Loucy (cell line): ENCODE data around the gene TPRG1L.
A peak's percentile ranks its signal among the peaks of the same experiment; 100 is the strongest.

Source experiments
- H2AFZ ChIP-seq: fragments of 200-600 bp; sonication (generic); 2 replicates; pipeline ENCODE4 v1.6.0; 2016; ENCODE audit warnings: antibody characterized with exemption, mild to moderate bottlenecking, low read length, moderate library complexity
- H3F3A ChIP-seq: fragments of 200-600 bp; 2 replicates; pipeline ENCODE4 v1.6.0; 2016; ENCODE audit warnings: antibody characterized with exemption, low read depth, mild to moderate bottlenecking
- H3K27me3 ChIP-seq: fragments of 200-600 bp; sonication (generic); 2 replicates; pipeline ENCODE4 v1.6.1; 2014; ENCODE audit warnings: low read length, mild to moderate bottlenecking; ENCODE audit not compliant: insufficient read depth, poor library complexity, severe bottlenecking
- H3K36me3 ChIP-seq: fragments of 200-600 bp; sonication (generic); 2 replicates; pipeline ENCODE4 v1.6.1; 2016; ENCODE audit warnings: low read length; ENCODE audit not compliant: insufficient read depth
- H3K4me1 ChIP-seq: fragments of 200-600 bp; sonication (generic); 2 replicates; pipeline ENCODE4 v1.5.1; 2014; ENCODE audit warnings: low read length, mild to moderate bottlenecking; ENCODE audit not compliant: insufficient read depth, poor library complexity, severe bottlenecking
- H3K4me2 ChIP-seq: fragments of 200-600 bp; sonication (generic); 2 replicates; pipeline ENCODE4 v1.6.0; 2014; ENCODE audit warnings: antibody characterized with exemption, low read length, low read depth, mild to moderate bottlenecking; ENCODE audit not compliant: poor library complexity, severe bottlenecking
- H3K4me3 ChIP-seq: fragments of 200-600 bp; sonication (generic); 2 replicates; pipeline ENCODE4 v1.5.1; 2014; ENCODE audit warnings: low read length, mild to moderate bottlenecking, mixed read lengths; ENCODE audit not compliant: poor library complexity, severe bottlenecking
- H3K79me2 ChIP-seq: fragments of 200-600 bp; sonication (generic); 2 replicates; pipeline ENCODE4 v1.6.1; 2014; ENCODE audit warnings: low read length; ENCODE audit not compliant: insufficient read depth
- H3K9ac ChIP-seq: fragments of 200-600 bp; sonication (generic); 2 replicates; pipeline ENCODE4 v1.6.0; 2014; ENCODE audit warnings: mild to moderate bottlenecking, low read depth, low read length, moderate library complexity; ENCODE audit not compliant: poor library complexity, severe bottlenecking
- H3K9me2 ChIP-seq: fragments of 200-600 bp; sonication (generic); replicated peaks from 2 replicates; pipeline ENCODE4 v1.6.1; 2016; ENCODE audit warnings: low read depth, low read length, mixed read lengths
- H3K9me3 ChIP-seq: fragments of 200-600 bp; sonication (generic); 2 replicates; pipeline ENCODE4 v1.6.1; 2014; ENCODE audit warnings: mild to moderate bottlenecking, antibody characterized with exemption, low read length, low read depth; ENCODE audit not compliant: insufficient read depth
- H4K20me1 ChIP-seq: fragments of 200-600 bp; sonication (generic); 2 replicates; pipeline ENCODE4 v1.6.0; 2014; ENCODE audit warnings: antibody characterized with exemption, low read length, mild to moderate bottlenecking; ENCODE audit not compliant: insufficient read depth, poor library complexity, severe bottlenecking
- CTCF ChIP-seq: fragments of 200-600 bp; sonication (generic); conservative IDR thresholded peaks from 2 replicates; pipeline ENCODE4 v1.5.1; 2014; ENCODE audit warnings: mild to moderate bottlenecking, antibody characterized with exemption, low read length
- EZH2phosphoT487 ChIP-seq: fragments of 200-600 bp; IDR thresholded peaks from 2 replicates; pipeline ENCODE4 v1.6.1; 2018; ENCODE audit warnings: antibody characterized with exemption, mild to moderate bottlenecking, moderate library complexity, borderline replicate concordance

The TPRG1L gene

DNA sequence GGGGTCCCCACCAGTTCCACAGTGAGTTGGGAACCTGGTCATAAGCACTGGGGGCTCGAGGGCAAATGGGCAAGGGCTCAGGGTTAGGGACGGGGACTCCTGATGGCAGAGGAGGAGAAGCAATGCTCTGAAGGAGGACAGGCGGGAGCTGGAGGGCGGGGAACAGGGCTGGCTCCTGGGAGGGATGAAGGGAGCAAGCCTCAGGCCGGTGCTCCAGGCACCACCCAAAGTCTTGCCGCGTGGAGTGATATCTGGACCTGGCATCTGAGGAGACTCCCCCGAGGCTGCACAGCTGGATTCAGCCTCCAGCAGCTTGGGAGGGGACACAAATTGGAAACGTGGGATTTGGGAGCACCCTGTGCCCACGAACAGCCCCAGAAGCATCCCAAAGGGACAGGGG lies 24.5 kb upstream of the TPRG1L start:
- H3K9me3 ChIP-seq = no peaks in the 10 kb centered on the region
- H2AFZ ChIP-seq = no peak overlapping the region
- H3K9ac ChIP-seq = peak overlapping the region; percentile 72
- no peaks in the 10 kb centered on the region for H3K27me3 ChIP-seq
- H3K4me3 ChIP-seq = no peak overlapping the region
- H3K36me3 ChIP-seq = no peaks in the 10 kb centered on the region
- peaks cover 38% of the 10 kb centered on the region for H3K4me1 ChIP-seq
- peak overlapping the region; percentile 54 for H3K4me2 ChIP-seq
- H4K20me1 ChIP-seq = no peaks in the 10 kb centered on the region
- TF ChIP-seq CTCF (no peak), EZH2phosphoT487 (no peak)
- no peaks in the 10 kb centered on the region for H3K9me2 ChIP-seq
- peaks cover 26% of the 10 kb centered on the region; the same call in 1 of the 2 replicates for H3K79me2 ChIP-seq
- H3F3A ChIP-seq = no peaks in the 10 kb centered on the region

- Histone ChIP-seq H2AFZ (no peak overlapping the region), H3K4me1 (peaks cover 37% of the 10 kb centered on the region), H3K9me3 (no peaks in the 10 kb centered on the region), H4K20me1 (no peaks in the 10 kb centered on the region), H3K79me2 (peaks cover 38% of the 10 kb centered on the region; the same call in 1 of the 2 replicates), H3F3A (no peaks in the 10 kb centered on the region), H3K9ac (no peak overlapping the region), H3K36me3 (no peaks in the 10 kb centered on the region), H3K4me3 (no peak overlapping the region), H3K4me2 (no peak overlapping the region), H3K9me2 (no peaks in the 10 kb centered on the region), H3K27me3 (no peaks in the 10 kb centered on the region)
- no peak for TF ChIP-seq EZH2phosphoT487
- no peak for TF ChIP-seq CTCF
These were observed 23.1 kb upstream of the TPRG1L start for GRCh38 chr1:3601743-3602142.

DNA sequence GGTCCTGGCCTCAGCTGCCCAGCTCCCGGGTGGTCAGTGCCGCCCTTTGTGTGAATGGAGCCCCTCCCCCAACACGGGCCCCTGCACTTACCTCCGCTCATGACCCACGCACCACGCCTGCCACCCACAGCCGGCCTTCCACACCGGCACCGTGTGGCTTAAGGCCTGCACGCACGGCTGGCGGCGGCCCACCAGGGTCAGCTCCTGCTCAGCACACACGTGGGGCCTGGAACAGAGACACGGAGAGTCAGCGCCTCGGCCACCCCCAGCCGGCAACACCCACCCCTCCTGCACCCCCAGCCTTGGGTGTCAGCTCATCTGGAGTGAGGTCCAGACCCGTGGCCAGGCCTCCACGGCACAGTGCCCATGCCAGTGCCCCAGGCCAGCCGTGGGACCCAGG lies 22.4 kb upstream of the TPRG1L start:
- no peaks in the 10 kb centered on the region for H3K9me2 ChIP-seq
- no peaks in the 10 kb centered on the region for H3K9me3 ChIP-seq
- no peak overlapping the region for H3K4me3 ChIP-seq
- TF ChIP-seq CTCF = no peak
- TF ChIP-seq EZH2phosphoT487 = no peak
- no peak overlapping the region for H3K9ac ChIP-seq
- no peaks in the 10 kb centered on the region for H3F3A ChIP-seq
- H3K79me2 ChIP-seq = peaks cover 44% of the 10 kb centered on the region; the same call in 1 of the 2 replicates
- no peaks in the 10 kb centered on the region for H3K36me3 ChIP-seq
- H3K4me1 ChIP-seq = peaks cover 30% of the 10 kb centered on the region
- no peak overlapping the region for H2AFZ ChIP-seq
- H3K27me3 ChIP-seq = no peaks in the 10 kb centered on the region
- no peaks in the 10 kb centered on the region for H4K20me1 ChIP-seq
- no peak overlapping the region for H3K4me2 ChIP-seq
